Liver (tissue), 9 donors: ENCODE results near the gene DIS3L2. TPM values are rescaled to one million over a fixed set of nuclear protein-coding genes. Genes with fewer than 3 reads are reported as not detected.

Experiments used
- DNase-seq: peaks from one replicate; pipeline ENCODE4 v3.0.0-alpha.2; 2017; ENCODE audit warnings: low spot score
- H3K27ac ChIP-seq, 2 donors: one replicate each; pipeline ENCODE4 v1.7.0; 2013; ENCODE audit warnings: inconsistent platforms in 2 of 2, low read length in 2 of 2, control low read depth in 1 of 2, low read depth in 1 of 2, mild to moderate bottlenecking in 1 of 2
- H3K27me3 ChIP-seq, 4 donors: one replicate each; pipeline versions ENCODE4 v1.6.1 to v1.7.0; 2013; ENCODE audit warnings: low read length in 3 of 4, inconsistent platforms in 1 of 4, mild to moderate bottlenecking in 1 of 4, moderate library complexity in 1 of 4; ENCODE audit not compliant: control insufficient read depth in 4 of 4, insufficient read depth in 4 of 4
- H3K36me3 ChIP-seq, 4 donors: one replicate each; pipeline versions ENCODE4 v1.6.1 to v1.7.0; 2013; ENCODE audit warnings: low read length in 3 of 4, mild to moderate bottlenecking in 3 of 4, low read depth in 1 of 4, moderate library complexity in 1 of 4; ENCODE audit not compliant: control insufficient read depth in 4 of 4, insufficient read depth in 3 of 4
- H3K4me1 ChIP-seq, 4 donors: one replicate each; pipeline versions ENCODE4 v1.6.1 to v1.7.0; 2013; ENCODE audit warnings: low read length in 3 of 4, mild to moderate bottlenecking in 3 of 4, moderate library complexity in 1 of 4; ENCODE audit not compliant: control insufficient read depth in 4 of 4, insufficient read depth in 4 of 4
- H3K4me3 ChIP-seq, 3 donors: one replicate each; pipeline versions ENCODE4 v1.6.1 to v1.7.0; 2013; ENCODE audit warnings: low read length in 3 of 3, control low read depth in 1 of 3, low read depth in 1 of 3, mild to moderate bottlenecking in 1 of 3
- H3K9ac ChIP-seq, 2 donors: one replicate each; pipeline ENCODE4 v1.7.0; 2013; ENCODE audit warnings: low read length in 2 of 2, mild to moderate bottlenecking in 2 of 2, moderate library complexity in 2 of 2, control low read depth in 1 of 2, low read depth in 1 of 2
- H3K9me3 ChIP-seq, 4 donors: one replicate each; pipeline versions ENCODE4 v1.6.1 to v1.7.0; 2013; ENCODE audit warnings: low read length in 3 of 4; ENCODE audit not compliant: control insufficient read depth in 4 of 4
- CTCF ChIP-seq: fragments of 150-350 bp; IDR thresholded peaks from 2 replicates; pipeline ENCODE4 v1.5.1; 2017; ENCODE audit warnings: improper control_type of control experiment, low read depth, low read length; ENCODE audit not compliant: missing input control
- EGR1 ChIP-seq, 2 donors: IDR thresholded peaks; 2 replicates each; pipeline ENCODE4 v1.6.1; 2016 to 2018; ENCODE audit warnings: antibody characterized with exemption in 2 of 2, low read depth in 2 of 2
- FOXA1 ChIP-seq: IDR thresholded peaks from 2 replicates; pipeline ENCODE4 v1.6.1; 2016; ENCODE audit warnings: antibody characterized with exemption
- FOXA2 ChIP-seq: IDR thresholded peaks from 2 replicates; pipeline ENCODE4 v1.6.1; 2016; ENCODE audit warnings: antibody characterized with exemption
- HNF4A ChIP-seq, 2 donors: conservative IDR thresholded peaks; 2 replicates each; pipeline ENCODE4 v1.6.1; 2016; ENCODE audit warnings: antibody characterized with exemption in 2 of 2, mild to moderate bottlenecking in 2 of 2
- HNF4G ChIP-seq: IDR thresholded peaks from 2 replicates; pipeline ENCODE4 v1.6.1; 2016; ENCODE audit warnings: antibody characterized with exemption
- RAD21 ChIP-seq, 2 donors: IDR thresholded peaks; 2 replicates each; pipeline ENCODE4 v1.6.1; 2016; ENCODE audit warnings: antibody characterized with exemption in 2 of 2, mild to moderate bottlenecking in 2 of 2
- REST ChIP-seq: IDR thresholded peaks from 2 replicates; pipeline ENCODE4 v1.6.1; 2016; ENCODE audit warnings: antibody characterized with exemption, mild to moderate bottlenecking
- RXRA ChIP-seq, 2 donors: IDR thresholded peaks; 2 replicates each; pipeline ENCODE4 v1.6.1; 2017 to 2018; ENCODE audit warnings: antibody characterized with exemption in 2 of 2, mild to moderate bottlenecking in 1 of 2
- SP1 ChIP-seq: IDR thresholded peaks from 2 replicates; pipeline ENCODE4 v1.6.1; 2018; ENCODE audit warnings: antibody characterized with exemption, mild to moderate bottlenecking
- TAF1 ChIP-seq: conservative IDR thresholded peaks from 2 replicates; pipeline ENCODE4 v1.6.1; 2016; ENCODE audit warnings: antibody characterized with exemption, mild to moderate bottlenecking
- YY1 ChIP-seq: IDR thresholded peaks from 2 replicates; pipeline ENCODE4 v1.6.1; 2016; ENCODE audit warnings: antibody characterized with exemption, mild to moderate bottlenecking
- WGBS: extraction: QIAGEN DNeasy Blood & Tissue Kit; methylation state at CpG from one replicate; pipeline ENCODE4 v1.1.7; 2013; 5-methylcytosine and 5-hydroxymethylcytosine counted together
- polyA plus RNA-seq, 2 donors: library from polyadenylated mRNA; stranded (reverse) in 1 of 2; unstranded in 1 of 2; fragments of 200-250 nt in 1 of 2; fragments of >200 nt in 1 of 2; fragmentation: Nextera tagmentation in 1 of 2; extraction: Ambion mirVana in 1 of 2; gene quantifications; one replicate each; pipeline versions ENCODE4 v1.2.1 to v1.2.3, GENCODE V29; 2013 to 2015
- total RNA-seq, 2 donors: library from RNA; depleted of rRNA; stranded (reverse); fragments of >200 nt; gene quantifications; one replicate each; pipeline ENCODE4 v1.2.3, GENCODE V29; 2014
- donor health status: healthy.
- donor health status: healthy.
- donor health status: healthy.
- donor health status: healthy.
- donor health status: healthy.

The DIS3L2 gene
- total and polyA plus RNA-seq, 4 donors: 5.7 to 21.5 (median 8.8) TPM

- 97% methylated on average over 4 of the region's 4 CpGs for WGBS
- Histone ChIP-seq H3K36me3 (no peaks in the 10 kb centered on the region), H3K9ac (no peak overlapping the region), H3K9me3 (peaks cover 0 to 4% (median under 1%) of the 10 kb centered on the region in 4 donors), H3K27me3 (no peaks in the 10 kb centered on the region), H3K4me3 (no peak overlapping the region), H3K4me1 (no peaks in the 10 kb centered on the region), H3K27ac (no peak overlapping the region)
- no peak for DNase-seq
- TF ChIP-seq RAD21 (IDR thresholded peaks at IDR 0.05) (no peak), FOXA2 (no peak), EGR1 (IDR thresholded peaks at IDR 0.05; ENCODE audit: low read depth in 2 of 2) (no peak), TAF1 (no peak), RXRA (IDR thresholded peaks at IDR 0.05) (no peak), CTCF (no peak), FOXA1 (no peak), REST (no peak), HNF4G (no peak), YY1 (no peak), HNF4A (conservative IDR thresholded peaks at IDR 0.05) (no peak), SP1 (no peak)
Observed at GRCh38 chr2:232309592-232309991, 348.1 kb downstream of the DIS3L2 start.

- WGBS: 89% methylated on average over 9 of the region's 9 CpGs
- no peak overlapping the region for H3K9ac ChIP-seq
- H3K4me3 ChIP-seq: no peak overlapping the region
- H3K27ac ChIP-seq: no peak overlapping the region
- no peak for TF ChIP-seq CTCF
- H3K27me3 ChIP-seq: no peaks in the 10 kb centered on the region
- H3K4me1 ChIP-seq: no peaks in the 10 kb centered on the region
- DNase-seq: no peak
- no peaks in the 10 kb centered on the region for H3K36me3 ChIP-seq
- H3K9me3 ChIP-seq: peaks cover 0 to 4% (median under 1%) of the 10 kb centered on the region in 4 donors
Observed at GRCh38 chr2:232310121-232310520, 348.6 kb downstream of the DIS3L2 start.
